Smooth muscle cell (in vitro differentiated cells): ENCODE data around the gene PDSS2. TPM values are rescaled to one million over a fixed set of nuclear protein-coding genes. Genes with fewer than 3 reads are reported as not detected.

ENCODE experiments used
- DNase-seq: peaks from one replicate; lab custom pipeline; 2025; ENCODE audit not compliant: unreplicated experiment; lab: John Stamatoyannopoulos, UW
- H2AFZ ChIP-seq: fragments of 200-600 bp; sonication (generic); 2 replicates; pipeline ENCODE4 v1.6.0; 2016; ENCODE audit warnings: antibody characterized with exemption, low read depth, mild to moderate bottlenecking
- H3F3A ChIP-seq: fragments of 200-600 bp; sonication (generic); 2 replicates; pipeline ENCODE4 v1.6.0; 2017; ENCODE audit warnings: antibody characterized with exemption, low read depth
- H3K27ac ChIP-seq: fragments of 200-600 bp; sonication (generic); 2 replicates; pipeline ENCODE4 v1.5.1; 2016; ENCODE audit warnings: low read depth, mild to moderate bottlenecking
- H3K27me3 ChIP-seq: fragments of 200-600 bp; sonication (generic); 2 replicates; pipeline ENCODE4 v1.6.1; 2016; ENCODE audit warnings: low read depth, mild to moderate bottlenecking
- H3K36me3 ChIP-seq: fragments of 200-600 bp; sonication (generic); 2 replicates; pipeline ENCODE4 v1.5.1; 2016; ENCODE audit warnings: low read depth
- H3K4me1 ChIP-seq: fragments of 200-600 bp; sonication (generic); 2 replicates; pipeline ENCODE4 v1.5.1; 2016; ENCODE audit warnings: low read depth
- H3K4me2 ChIP-seq: fragments of 200-600 bp; sonication (generic); 2 replicates; pipeline ENCODE4 v1.6.0; 2016; ENCODE audit warnings: mild to moderate bottlenecking
- H3K4me3 ChIP-seq: fragments of 200-600 bp; sonication (generic); 2 replicates; pipeline ENCODE4 v1.5.1; 2016; ENCODE audit warnings: mild to moderate bottlenecking
- H3K79me2 ChIP-seq: fragments of 200-600 bp; sonication (generic); 2 replicates; pipeline ENCODE4 v1.6.0; 2016; ENCODE audit warnings: low read depth, mild to moderate bottlenecking
- H3K9ac ChIP-seq: fragments of 200-600 bp; sonication (generic); 2 replicates; pipeline ENCODE4 v1.6.0; 2016; ENCODE audit warnings: low read depth
- H3K9me3 ChIP-seq: fragments of 200-600 bp; sonication (generic); replicated peaks from 2 replicates; pipeline ENCODE4 v1.5.1; 2016; ENCODE audit warnings: low read depth
- H4K20me1 ChIP-seq: fragments of 200-600 bp; sonication (generic); 2 replicates; pipeline ENCODE4 v1.6.0; 2016; ENCODE audit warnings: low read depth
- CTCF ChIP-seq: fragments of 200-600 bp; sonication (generic); IDR thresholded peaks from 2 replicates; pipeline ENCODE4 v1.5.1; 2017; ENCODE audit warnings: borderline replicate concordance, mild to moderate bottlenecking, antibody characterized with exemption; ENCODE audit not compliant: insufficient read depth, poor library complexity, severe bottlenecking
- WGBS: methylation state at CpG from one replicate; pipeline ENCODE4 v1.1.7; 2016; ENCODE audit warnings: low lambda C conversion rate; 5-methylcytosine and 5-hydroxymethylcytosine counted together
- polyA plus RNA-seq: library from polyadenylated mRNA; unstranded; fragments of >200 nt; fragmentation: Nextera tagmentation; extraction: Ambion mirVana; gene quantifications from 2 replicates; pipeline ENCODE4 v1.2.1, GENCODE V29; 2016
- total RNA-seq: library from RNA; depleted of rRNA; stranded (reverse); fragments of >200 nt; gene quantifications from 2 replicates; pipeline ENCODE4 v1.2.3, GENCODE V29; 2014

Gene PDSS2
- total and polyA plus RNA-seq, 2 experiments from 2014 or later = 12.8 to 15.5 TPM

GRCh38 chr6:107209406-107210305 lies 249.7 kb downstream of the PDSS2 start:
- TF ChIP-seq CTCF = no peak
- Histone ChIP-seq H3K4me1 (peaks cover 7% of the 10 kb centered on the region), H3K36me3 (no peaks in the 10 kb centered on the region), H3K9ac (no peak overlapping the region), H3F3A (no peaks in the 10 kb centered on the region), H3K4me2 (no peak overlapping the region), H4K20me1 (peaks cover 3% of the 10 kb centered on the region), H3K27me3 (no peaks in the 10 kb centered on the region), H2AFZ (no peak overlapping the region), H3K9me3 (no peaks in the 10 kb centered on the region), H3K27ac (no peak overlapping the region), H3K4me3 (no peak overlapping the region), H3K79me2 (no peaks in the 10 kb centered on the region)
- no peak for DNase-seq
- 71% methylated on average over 8 of the region's 8 CpGs for WGBS

- H3K4me2 ChIP-seq = no peak overlapping the region
- no peak overlapping the region for H3K27ac ChIP-seq
- H3K9ac ChIP-seq = no peak overlapping the region
- no peak for TF ChIP-seq CTCF
- DNase-seq = no peak
- no peaks in the 10 kb centered on the region for H3F3A ChIP-seq
- no peak overlapping the region for H3K4me3 ChIP-seq
- H3K4me1 ChIP-seq = peaks cover 7% of the 10 kb centered on the region
- no peaks in the 10 kb centered on the region for H3K27me3 ChIP-seq
- 95% methylated on average over 4 of the region's 4 CpGs for WGBS
- H3K79me2 ChIP-seq = no peaks in the 10 kb centered on the region
- H3K36me3 ChIP-seq = no peaks in the 10 kb centered on the region
- H3K9me3 ChIP-seq = no peaks in the 10 kb centered on the region
- H4K20me1 ChIP-seq = peaks cover 3% of the 10 kb centered on the region
- no peak overlapping the region for H2AFZ ChIP-seq
Measured at GRCh38 chr6:107207251-107207873, 252.0 kb downstream of the PDSS2 start.

- H3K79me2 ChIP-seq = no peaks in the 10 kb centered on the region
- H3K4me3 ChIP-seq = no peak overlapping the region
- H3K27me3 ChIP-seq = no peaks in the 10 kb centered on the region
- no peak overlapping the region for H3K4me2 ChIP-seq
- peaks cover 7% of the 10 kb centered on the region for H3K4me1 ChIP-seq
- no peak overlapping the region for H2AFZ ChIP-seq
- no peaks in the 10 kb centered on the region for H4K20me1 ChIP-seq
- H3K9ac ChIP-seq = no peak overlapping the region
- no peak for DNase-seq
- no peaks in the 10 kb centered on the region for H3K36me3 ChIP-seq
- H3K27ac ChIP-seq = no peak overlapping the region
- no peaks in the 10 kb centered on the region for H3K9me3 ChIP-seq
- no peak for TF ChIP-seq CTCF
- WGBS = 94% methylated on average over 6 of the region's 6 CpGs
- no peaks in the 10 kb centered on the region for H3F3A ChIP-seq
Measured at GRCh38 chr6:107205058-107205998, 254.0 kb downstream of the PDSS2 start.
